HG03060 (cell line): Measurements from ENCODE around the gene SLC13A3.

Experiments used
- ATAC-seq: cut with Tn5 transposase; IDR thresholded peaks from one replicate; pipeline ENCODE4 v1.9.1; 2021; ENCODE audit warnings: low read depth, moderate number of reproducible peaks; ENCODE audit not compliant: unreplicated experiment

The SLC13A3 gene

DNA sequence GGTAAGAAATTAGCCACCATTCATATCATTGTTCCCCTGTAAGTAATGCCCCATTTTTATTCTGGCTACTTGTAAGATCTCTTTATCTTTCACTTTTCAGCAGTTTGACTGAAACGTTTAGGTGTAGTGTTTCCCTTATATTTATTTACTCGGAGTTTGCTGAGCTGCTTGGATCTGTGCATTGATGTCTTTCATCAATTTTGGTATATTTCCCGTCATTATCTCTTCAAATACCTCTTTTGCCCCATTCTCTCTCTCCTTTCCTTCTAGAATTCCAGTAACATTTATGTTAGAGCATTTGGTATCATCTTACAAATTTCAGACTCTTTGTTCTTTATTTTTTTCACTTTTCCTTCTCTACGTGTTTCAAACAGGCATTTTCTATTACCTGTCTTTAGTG lies 9.2 kb upstream of the SLC13A3 start:
- ATAC-seq = no peak

DNA sequence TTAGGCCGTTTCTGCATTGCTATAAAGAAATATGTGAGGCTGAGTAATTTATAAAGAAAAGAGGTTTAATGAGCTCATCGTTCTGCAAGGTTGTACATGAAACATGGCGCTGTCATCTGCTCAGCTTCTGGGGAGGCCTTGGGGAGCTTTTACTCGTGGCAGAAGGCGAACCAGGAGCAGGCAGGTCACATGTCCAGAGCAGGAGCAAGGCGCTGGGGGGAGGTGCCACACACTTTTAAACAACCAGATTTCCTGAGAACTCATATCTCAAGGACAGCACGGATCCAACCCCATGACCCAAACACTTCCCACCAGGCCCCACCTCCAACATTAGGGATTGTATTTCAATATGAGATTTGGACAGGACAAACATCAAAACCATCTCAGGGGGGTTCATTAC lies 6.4 kb upstream of the SLC13A3 start:
- no peak for ATAC-seq

DNA sequence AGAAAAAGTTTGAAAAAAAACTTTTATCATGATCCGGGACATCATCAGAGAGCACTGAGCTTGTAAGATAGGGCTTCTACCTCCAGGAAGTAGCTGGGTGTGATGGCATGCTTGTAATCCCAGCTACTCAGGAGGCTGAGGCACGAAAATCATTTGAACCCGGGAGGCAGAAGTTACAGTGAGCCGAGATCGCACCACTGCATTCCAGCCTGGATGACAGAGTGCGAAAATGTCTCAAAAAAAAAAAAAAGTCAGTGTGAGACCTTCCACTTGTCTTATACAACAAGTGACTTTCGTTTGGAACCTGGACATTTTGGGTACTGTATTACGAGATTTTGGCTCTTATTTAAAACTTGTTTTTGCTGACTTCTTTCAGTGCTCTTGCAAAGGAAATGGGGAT lies 5.9 kb upstream of the SLC13A3 start:
- ATAC-seq = no peak

DNA sequence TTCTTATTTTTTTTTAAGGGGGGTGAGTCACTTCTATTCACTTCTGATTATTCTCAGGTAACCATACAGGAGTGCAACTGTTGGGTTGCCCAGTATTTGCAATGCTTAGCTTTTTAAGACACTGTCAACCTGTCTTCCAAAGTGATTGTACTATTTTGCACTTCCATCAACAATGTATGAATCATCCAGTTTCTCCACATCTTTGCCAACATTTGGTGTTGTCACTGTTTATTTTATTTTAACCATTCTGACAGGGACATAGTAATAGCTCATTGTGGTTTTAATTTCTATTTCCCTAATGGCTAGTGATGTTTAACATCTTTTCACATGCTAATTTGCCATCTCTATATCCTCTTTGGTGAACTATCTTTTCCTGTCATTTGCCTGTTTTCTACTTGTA lies 1.4 kb upstream of the SLC13A3 start:
- ATAC-seq = no peak

DNA sequence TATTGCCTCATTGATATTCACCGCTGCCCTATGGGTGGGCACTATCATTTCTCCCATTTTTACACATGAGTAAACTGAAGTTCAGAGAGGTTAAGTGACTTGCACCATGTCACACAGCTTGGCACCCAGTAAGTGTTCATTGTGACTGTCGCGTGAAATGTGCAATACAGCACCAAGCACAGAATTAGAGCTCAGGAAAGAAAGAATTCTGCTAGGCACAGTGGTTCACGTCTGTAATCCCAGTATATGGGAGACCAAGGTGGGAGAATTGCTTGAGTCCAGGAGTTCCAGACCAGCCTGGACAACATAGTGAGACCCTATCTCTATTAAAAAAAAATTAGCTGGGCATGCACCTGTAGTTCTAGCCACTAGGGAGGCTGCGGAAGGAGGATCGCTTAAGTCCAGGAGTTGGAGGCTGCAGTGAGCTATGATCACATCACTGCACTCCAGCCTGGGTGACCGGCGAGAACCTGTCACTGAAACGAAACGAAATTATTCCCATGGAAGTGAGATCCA lies 626 bp downstream of the SLC13A3 start:
- ATAC-seq = no peak

DNA sequence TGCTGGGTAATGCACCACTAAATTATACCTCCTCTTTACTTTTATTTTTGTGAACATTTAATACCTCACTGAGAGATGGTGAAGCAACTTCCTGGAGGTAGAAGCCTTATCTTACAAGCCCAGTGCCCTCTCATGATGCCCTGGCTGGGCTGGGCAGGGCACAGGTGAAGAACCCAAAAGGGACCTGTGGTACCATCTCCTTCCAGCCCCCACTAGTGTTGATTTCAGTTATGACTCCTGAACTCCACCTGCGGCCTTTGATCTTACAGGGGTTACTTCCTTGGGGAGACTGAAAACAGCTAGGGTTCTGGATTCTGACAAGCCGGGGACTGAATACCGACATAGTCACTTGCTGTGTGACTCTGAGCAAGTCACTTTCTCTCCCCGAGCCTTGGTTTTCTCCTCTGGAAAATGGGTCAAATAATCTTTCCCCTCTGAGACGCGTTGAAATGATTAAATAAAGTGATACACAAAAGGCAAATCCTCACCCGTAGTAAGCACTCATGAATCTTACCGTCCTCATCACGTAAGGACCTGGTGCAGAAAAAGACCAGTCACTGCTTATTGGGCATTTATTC lies 1.2 kb downstream of the SLC13A3 start:
- ATAC-seq = no peak

DNA sequence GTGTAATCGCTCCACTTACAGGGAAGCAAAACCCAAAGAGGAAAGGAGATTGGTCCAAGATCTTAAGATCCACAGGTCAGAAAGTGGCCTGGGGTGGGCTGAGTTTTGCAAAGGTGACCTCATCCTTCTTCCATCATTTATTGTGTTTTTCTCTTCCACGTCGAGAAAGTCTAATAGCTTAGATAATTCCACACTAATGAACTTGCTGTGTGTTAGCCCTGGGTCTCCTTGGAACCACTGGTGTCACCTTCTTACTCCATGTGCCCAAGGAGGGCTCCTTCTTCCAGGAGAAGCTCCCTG lies 1.7 kb downstream of the SLC13A3 start:
- no peak for ATAC-seq

DNA sequence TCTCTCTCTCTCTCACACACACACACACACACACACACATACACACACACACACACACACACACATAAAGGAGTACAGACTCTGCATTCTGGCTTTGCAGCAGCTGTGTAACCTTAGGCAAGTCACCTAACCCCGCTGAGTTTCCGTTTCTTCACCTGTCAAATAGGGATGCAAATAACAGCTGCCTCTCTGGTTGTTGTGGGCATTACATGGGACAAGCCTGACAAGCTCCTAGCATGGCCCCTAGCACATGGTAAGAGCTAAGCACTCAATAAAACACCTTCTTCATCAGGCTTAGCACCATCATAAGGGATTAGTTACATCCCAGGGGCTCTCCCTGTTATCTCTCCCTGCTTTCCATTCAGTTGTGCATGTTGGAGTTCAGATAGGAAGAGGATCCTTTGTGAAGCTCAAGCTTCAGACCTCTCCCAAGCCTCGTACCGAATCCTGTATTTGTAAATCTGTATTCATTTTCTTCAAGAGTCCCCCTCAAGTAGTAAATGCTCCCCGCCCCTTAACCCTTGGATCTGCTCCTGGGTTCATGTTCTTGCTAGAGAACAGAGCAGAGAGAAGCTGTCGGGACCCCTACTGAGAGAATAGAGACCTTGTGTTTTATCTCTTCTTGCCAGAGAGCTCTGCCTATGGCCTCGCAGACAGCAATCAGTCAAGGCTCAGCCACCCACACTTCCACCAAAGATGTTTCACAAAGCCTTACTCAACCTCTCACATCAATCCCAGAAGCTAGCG lies 2.2 kb downstream of the SLC13A3 start:
- no peak for ATAC-seq

DNA sequence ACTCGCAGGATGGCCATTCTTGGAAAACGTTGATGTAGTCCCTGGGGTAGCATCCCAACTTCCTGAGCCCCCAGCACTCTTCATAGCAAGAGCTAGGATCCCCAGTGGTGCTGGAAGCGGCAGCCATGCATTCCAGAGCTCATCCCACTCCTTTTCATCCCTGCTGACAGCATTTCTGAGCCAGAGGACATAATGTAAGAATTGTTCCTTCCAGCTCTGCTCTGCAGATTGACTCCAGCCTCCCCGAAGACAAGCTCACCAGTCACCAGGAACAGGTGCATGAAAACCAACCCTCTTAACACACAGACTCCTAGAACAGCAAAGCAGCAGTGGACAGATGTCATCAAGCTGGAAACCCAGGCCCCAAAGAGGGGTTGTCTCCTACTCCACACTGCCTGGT lies 3.8 kb downstream of the SLC13A3 start:
- no peak for ATAC-seq

DNA sequence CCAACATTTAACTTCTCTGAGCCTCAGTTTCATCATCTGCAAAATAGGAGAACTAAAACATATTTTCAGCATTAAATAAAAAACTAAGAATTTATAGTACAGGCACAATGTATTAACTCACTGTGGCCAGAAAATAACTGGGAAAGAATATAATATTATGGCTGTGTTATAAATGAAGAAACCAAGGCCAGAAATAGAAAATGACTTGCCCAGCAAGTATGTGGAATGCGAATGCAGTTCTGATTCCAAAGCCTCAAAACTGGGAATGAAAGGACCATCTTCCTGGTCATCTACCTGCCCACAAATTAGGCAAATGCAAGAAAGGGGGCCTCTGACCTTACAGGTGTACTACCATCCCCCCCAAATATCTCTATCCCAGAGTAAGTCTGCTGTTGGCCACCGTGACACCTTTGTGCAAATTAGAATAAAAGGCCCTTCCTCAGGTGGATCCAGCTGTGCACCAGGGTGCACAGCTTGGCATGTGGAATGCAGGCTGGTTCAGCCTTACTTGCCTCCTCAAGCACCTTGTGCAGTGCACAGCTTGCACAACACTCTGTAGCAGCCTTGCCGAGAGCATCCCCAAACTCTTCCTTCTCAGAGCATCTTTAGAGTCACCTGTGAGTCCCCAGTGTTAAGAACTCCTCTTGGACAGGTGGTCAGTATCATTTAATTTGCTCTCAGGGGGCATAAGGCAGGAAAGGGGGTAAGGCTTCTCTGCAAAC lies 4.4 kb downstream of the SLC13A3 start:
- no peak for ATAC-seq

DNA sequence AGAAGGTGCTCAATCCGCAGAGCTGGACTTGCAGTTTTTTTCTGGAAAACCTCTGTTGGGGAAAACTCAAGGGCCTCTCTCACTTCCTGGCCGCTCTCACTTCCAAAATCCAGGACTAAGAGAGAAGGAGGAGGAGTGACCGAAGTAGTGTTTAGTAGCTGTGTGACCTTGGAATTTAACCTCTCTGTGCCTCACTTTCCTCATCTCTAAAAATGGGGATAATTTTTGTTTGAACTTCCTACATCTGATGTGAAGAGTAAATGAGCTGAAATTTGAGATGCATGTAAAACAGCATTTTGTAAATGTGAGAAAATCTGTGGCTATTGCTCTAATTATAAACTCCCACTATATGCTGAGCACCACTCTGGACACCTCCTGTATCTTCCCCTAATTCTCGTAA lies 5.1 kb downstream of the SLC13A3 start:
- ATAC-seq = no peak

DNA sequence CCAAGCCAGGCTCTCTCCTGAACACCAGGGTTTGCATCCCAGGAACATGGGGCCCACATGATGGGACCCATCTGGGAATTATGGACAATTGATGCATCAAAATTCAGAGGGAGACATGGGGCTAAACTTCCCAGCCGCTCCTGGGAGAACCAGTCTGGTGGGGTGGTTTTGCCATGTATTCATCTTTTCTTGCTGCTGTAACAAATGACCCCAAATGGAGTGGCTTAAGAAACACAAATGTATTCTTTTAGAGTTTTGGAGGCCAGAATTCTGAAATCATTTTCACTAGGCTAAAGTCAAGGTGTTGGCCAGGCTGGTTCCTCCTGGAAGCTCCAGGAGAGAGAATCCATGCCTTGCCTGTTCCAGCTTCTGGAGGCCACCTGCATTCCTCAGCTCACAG lies 6.5 kb downstream of the SLC13A3 start:
- ATAC-seq = no peak

DNA sequence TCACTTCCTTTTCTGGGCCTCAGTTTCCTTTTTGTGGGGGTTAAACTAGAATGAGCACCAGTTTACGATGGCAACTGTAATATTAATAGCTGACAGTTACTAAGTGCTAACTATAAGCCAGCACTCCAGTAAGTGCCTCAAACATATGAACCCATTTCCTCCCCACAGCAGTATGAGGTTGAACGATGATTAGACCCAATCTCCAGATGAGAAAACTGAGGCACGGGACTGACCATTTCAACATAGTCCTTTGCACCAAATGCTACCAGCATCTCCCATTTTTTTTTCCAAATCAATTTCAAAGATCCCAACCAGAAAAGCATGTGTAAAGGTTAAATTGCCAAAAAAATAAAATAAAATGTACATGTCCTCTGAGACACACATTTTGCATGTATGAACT lies 7.1 kb downstream of the SLC13A3 start:
- ATAC-seq = no peak

DNA sequence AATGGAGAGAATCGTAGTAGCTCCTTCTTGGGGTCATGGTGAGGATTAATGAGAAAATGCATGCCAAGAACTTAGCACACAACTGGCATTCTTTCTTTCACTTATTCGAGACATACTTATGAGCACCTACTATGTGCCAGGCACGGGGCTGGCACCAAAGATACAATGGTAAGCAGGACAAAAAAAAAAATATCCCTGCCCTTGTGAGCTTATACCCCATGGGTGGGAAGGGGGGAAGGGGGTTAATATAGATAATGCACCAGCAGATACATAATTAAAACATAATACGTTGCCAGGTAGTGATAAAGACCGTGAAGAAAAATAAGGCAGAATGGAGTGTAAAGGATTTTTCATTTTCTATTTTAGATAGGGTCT lies 8.3 kb downstream of the SLC13A3 start:
- ATAC-seq = no peak

DNA sequence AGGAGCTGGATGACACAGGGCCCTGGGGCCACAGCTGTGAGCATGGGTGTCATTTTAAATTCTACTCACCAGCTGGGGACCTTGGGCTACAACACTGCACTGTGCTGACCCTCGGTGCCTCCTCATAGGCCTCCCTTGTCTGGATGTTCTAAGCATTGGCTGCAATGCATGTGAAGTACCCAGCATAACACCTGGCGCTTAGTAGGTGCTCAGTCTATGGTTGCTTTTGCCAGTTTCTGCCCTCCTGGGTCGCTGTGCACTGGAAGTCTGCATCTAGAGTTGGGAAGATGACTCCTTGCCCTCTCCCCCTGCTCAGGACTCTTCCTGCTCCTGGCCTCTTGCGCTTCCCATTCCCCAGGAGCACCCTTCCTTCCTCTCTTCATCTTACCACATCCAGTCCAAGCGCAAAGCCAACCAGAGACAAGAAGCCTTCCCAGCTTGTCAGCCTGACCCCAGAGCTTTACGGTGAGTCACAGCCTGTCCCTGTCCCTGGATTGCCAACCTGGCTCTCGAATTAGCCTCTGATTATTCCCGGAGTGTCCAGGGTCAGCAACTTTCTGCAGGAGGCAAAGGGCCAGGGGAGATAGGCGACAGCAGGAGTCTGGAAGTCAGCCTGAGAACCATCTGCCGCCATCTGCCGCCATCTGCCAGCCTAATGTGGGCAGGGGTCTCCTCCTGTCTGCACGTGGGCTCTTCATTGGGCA lies 8.8 kb downstream of the SLC13A3 start:
- no peak for ATAC-seq

DNA sequence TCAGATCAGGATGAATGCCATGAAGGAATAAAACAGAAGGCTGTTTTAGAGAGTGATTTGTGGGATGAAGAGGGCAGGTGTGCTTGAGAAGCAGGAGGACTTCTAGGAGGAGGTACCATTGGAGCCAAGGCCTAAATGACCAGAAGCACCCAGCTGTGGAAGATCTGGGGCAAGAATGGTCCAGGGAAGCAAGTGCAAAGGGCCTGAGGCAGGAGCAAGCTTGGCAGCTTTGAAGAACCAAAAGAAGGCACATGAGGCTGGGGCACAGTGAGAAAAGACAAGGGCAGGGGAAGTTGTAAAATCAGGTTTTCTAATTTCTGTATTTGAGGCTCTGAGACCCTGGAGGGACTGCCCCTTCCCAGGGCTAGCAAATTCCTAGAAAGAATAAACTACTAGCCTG lies 9.8 kb downstream of the SLC13A3 start:
- no peak for ATAC-seq

DNA sequence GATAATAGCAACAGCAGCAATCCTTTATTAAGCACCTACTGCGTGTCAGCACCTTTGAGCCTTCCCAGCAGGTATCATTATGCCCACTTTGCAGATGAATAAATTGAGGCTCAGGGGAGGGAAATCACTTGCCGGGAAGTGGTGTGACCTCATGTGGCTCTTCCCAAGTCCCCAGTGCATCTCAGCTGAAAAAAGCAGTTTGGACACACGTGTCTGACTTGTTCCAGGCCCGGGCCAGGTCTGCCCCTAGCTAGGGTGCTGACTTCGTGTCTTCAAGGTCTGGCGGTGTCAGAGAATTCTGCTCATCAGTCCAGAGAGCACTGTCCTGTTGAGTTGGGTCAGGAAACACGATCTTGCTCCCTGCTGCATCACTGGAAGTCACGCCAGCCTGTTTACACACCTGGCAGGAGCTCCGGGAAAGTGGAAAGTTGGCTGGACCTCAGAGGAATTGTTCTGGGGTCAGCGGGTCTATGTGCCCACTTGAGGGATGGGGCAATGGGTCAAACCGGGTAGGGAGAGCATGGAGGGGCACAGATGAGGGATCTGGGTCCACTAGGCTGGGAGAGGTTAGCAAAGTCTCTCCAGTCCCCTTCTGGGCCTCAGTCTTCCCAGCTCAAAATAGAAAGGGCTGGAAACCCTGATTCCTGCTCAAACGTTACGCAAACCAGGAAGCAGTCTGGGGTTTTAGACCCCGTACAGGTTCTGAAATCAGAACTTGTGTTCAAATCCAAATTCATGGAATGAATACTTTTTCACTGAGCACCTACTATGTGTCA lies 10.5 kb downstream of the SLC13A3 start:
- no peak for ATAC-seq

DNA sequence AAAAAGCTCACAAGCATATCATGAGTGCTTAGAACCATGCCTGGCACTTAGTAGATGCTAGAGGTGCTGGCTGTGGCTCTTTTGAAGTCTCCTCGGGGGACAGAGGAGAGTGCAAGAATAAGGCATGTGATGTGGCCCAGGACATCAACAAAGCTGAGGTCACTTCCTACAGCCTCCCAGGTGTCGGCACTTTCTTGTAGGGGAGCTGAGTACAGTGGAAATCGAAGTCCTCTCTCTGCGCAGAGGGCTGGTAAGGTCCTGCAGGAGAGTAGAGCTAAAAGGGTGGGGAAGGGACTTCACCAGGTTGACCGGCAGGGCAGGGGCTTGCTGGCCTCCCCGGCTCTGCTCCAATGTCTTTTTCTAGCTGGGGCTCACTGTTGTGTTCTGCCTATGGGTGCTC lies 11.2 kb downstream of the SLC13A3 start:
- ATAC-seq = no peak

DNA sequence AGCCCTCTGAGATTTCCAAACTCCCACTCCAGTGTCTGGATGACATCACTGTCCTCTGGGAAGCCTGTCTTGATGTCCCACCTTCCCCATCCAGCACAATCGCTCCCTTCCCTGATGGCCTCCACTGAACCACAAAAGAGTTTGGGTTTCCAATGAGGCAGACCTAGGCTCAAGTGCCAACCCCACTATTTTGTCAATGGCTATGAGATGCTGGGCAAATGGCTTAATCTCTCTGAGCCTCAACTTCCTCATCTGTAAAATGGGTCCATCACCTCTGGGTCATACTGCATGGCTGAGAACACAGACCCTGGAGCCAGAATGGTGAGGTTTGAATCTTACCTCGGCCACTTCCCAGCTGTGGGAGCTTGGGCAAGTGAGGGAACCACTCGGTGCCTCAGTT lies 11.7 kb downstream of the SLC13A3 start:
- no peak for ATAC-seq

DNA sequence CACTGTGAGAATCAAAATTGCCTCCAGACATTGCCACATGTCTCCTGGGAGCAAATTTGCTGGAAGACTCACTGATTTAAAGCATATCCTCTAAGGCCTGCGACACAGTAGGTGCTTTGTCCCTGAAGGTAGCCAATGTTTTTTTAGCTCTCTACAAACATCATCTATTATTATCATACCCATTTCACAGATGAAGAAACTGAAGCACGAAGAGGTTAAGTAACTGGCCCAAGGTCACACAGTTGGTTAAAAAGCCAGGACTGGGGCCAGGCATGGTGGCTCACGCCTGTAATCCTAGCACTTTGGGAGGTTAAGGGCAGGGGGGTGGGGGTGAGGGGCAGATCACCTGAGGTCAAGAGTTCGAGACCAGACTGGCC lies 12.4 kb downstream of the SLC13A3 start:
- no peak for ATAC-seq
